ENCODE data around the gene CSNK2A3. TPM values are rescaled to one million over a fixed set of nuclear protein-coding genes. Genes with fewer than 3 reads are reported as not detected.

Gene CSNK2A3
- total and polyA plus RNA-seq, 7 donors = 0.33 to 5.5 (median 1.8) TPM; not detected in 2

- Histone ChIP-seq H3K27me3 (no peaks in the 10 kb centered on the region), H3K4me1 (peaks cover 0 to 37% (median 27%) of the 10 kb centered on the region in 4 donors), H3K27ac (peak overlapping the region in 3 of 4 donors; percentile 65 to 72 (median 70)), H3K36me3 (no peaks in the 10 kb centered on the region), H3K9me3 (no peaks in the 10 kb centered on the region), H3K4me3 (no peak overlapping the region)
- intact Hi-C loops (cut with DNase I) = no loop called here
- DNase-seq = no peak
- TF ChIP-seq POLR2AphosphoS5 (IDR thresholded peaks at IDR 0.05) (no peak), POLR2A (IDR thresholded peaks at IDR 0.05) (no peak), EP300 (IDR thresholded peaks at IDR 0.05) (no peak)
- TF ChIP-seq, protein P1, sequence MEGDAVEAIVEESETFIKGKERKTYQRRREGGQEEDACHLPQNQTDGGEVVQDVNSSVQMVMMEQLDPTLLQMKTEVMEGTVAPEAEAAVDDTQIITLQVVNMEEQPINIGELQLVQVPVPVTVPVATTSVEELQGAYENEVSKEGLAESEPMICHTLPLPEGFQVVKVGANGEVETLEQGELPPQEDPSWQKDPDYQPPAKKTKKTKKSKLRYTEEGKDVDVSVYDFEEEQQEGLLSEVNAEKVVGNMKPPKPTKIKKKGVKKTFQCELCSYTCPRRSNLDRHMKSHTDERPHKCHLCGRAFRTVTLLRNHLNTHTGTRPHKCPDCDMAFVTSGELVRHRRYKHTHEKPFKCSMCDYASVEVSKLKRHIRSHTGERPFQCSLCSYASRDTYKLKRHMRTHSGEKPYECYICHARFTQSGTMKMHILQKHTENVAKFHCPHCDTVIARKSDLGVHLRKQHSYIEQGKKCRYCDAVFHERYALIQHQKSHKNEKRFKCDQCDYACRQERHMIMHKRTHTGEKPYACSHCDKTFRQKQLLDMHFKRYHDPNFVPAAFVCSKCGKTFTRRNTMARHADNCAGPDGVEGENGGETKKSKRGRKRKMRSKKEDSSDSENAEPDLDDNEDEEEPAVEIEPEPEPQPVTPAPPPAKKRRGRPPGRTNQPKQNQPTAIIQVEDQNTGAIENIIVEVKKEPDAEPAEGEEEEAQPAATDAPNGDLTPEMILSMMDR (IDR thresholded peaks at IDR 0.05) = no peak
- 78 to 90% methylated on average over 2 of the region's 2 CpGs for WGBS, 2 donors
Measured at GRCh38 chr11:11397036-11397415, 44.0 kb upstream of the CSNK2A3 start.

DNA sequence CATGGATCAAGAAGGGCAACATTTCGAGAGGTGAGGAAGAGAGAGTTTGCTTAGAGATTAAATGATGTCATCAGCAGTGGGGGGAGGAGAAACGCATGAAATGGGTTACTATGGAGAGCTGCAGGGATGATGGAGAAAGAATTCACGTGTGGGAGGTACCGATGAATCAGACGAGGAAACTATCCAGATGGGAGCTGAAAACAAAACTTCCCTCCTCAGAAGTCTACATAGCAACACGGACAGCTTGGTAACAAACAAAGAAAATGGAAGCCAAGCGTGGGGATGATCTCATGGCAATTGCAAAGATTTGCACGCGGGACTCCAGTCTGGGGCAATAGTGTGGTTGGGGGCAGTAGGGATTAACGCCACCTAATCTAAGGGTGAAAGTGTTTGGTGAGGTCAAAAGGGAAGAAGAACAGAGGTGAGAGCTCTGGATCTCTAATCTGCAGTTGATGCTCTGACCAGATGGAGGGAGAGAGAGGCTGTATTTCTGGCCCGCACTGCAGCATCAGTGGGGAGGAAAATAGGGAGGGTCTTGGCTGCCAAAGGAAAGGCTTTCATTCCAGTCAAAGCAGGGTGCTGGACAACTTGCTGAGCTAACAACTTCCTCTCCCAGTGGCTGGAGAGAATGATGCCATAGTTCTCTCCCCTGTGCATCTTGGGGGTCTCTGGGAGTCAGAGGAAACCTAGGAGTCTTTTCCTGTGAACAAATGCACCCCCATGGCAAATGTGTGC lies 43.4 kb upstream of the CSNK2A3 start:
- no peak for DNase-seq
- Histone ChIP-seq H3K4me3 (peak overlapping the region in 1 of 4 donors; percentile 11), H3K27ac (peak overlapping the region in 3 of 4 donors; percentile 65 to 72 (median 70)), H3K27me3 (no peaks in the 10 kb centered on the region), H3K4me1 (peaks cover 0 to 37% (median 27%) of the 10 kb centered on the region in 4 donors), H3K36me3 (no peaks in the 10 kb centered on the region), H3K9me3 (no peaks in the 10 kb centered on the region)
- intact Hi-C loops (cut with DNase I) = no loop called here
- TF ChIP-seq, protein P1 (IDR thresholded peaks at IDR 0.05) = no peak
- no peak for TF ChIP-seq POLR2A (IDR thresholded peaks at IDR 0.05)
- peak in 2 of 4 donors; percentile 41 to 48 for TF ChIP-seq POLR2AphosphoS5 (IDR thresholded peaks at IDR 0.05)
- 67 to 68% methylated on average over 11 of the region's 11 CpGs for WGBS, 2 donors

GRCh38 chr11:11395126-11395525 lies 42.1 kb upstream of the CSNK2A3 start:
- Histone ChIP-seq H3K4me1 (peaks cover 0 to 34% (median 26%) of the 10 kb centered on the region in 4 donors), H3K36me3 (no peaks in the 10 kb centered on the region), H3K27ac (peak overlapping the region in 1 of 4 donors; percentile 72), H3K4me3 (no peak overlapping the region), H3K9me3 (no peaks in the 10 kb centered on the region), H3K27me3 (no peaks in the 10 kb centered on the region)
- 90 to 92% methylated on average over 2 of the region's 2 CpGs for WGBS, 2 donors
- intact Hi-C loops (cut with DNase I) = no loop called here
- DNase-seq = no peak
- no peak for TF ChIP-seq POLR2AphosphoS5 (IDR thresholded peaks at IDR 0.05)

DNA sequence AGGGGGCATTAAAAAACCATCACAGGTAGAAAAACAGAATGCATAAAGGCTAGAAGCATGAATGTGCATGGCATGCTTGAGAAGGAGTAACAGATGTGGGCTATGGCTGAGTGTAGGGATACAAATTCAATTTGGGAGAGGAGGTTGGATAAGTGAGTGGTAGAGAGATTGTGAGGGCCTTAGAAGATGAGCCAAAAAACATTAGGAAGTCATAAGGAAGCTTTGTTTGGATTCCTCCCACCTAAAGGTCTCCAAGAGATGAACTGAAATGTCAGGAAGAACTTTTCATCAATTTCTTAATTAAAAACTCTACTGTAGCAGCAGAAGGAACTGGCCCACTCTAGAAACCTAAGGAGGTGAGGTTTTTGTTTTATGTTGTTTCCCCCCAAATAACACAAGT lies 41.2 kb upstream of the CSNK2A3 start:
- H3K4me1 ChIP-seq = peaks cover 0 to 39% (median 26%) of the 10 kb centered on the region in 4 donors
- DNase-seq = no peak
- intact Hi-C loops (cut with DNase I) = no loop called here
- no peak overlapping the region for H3K4me3 ChIP-seq
- H3K27ac ChIP-seq = no peak overlapping the region
- TF ChIP-seq, protein P1 (IDR thresholded peaks at IDR 0.05) = no peak
- TF ChIP-seq EP300 (IDR thresholded peaks at IDR 0.05) (no peak), POLR2AphosphoS5 (IDR thresholded peaks at IDR 0.05) (no peak), POLR2A (IDR thresholded peaks at IDR 0.05) (no peak)
- H3K36me3 ChIP-seq = no peaks in the 10 kb centered on the region
- no peaks in the 10 kb centered on the region for H3K27me3 ChIP-seq
- H3K9me3 ChIP-seq = no peaks in the 10 kb centered on the region

GRCh38 chr11:11391796-11392463 lies 38.9 kb upstream of the CSNK2A3 start:
- no peak for DNase-seq
- no peak for TF ChIP-seq POLR2A (IDR thresholded peaks at IDR 0.05)
- TF ChIP-seq, protein P1 (IDR thresholded peaks at IDR 0.05) = no peak
- no peak for TF ChIP-seq EP300 (IDR thresholded peaks at IDR 0.05)
- TF ChIP-seq POLR2AphosphoS5 (IDR thresholded peaks at IDR 0.05) = peak in 1 of 4 donors; percentile 29
- Histone ChIP-seq H3K36me3 (no peaks in the 10 kb centered on the region), H3K4me1 (peaks cover 0 to 43% (median 27%) of the 10 kb centered on the region in 4 donors), H3K27me3 (no peaks in the 10 kb centered on the region), H3K9me3 (no peaks in the 10 kb centered on the region), H3K27ac (peak overlapping the region in 3 of 4 donors; percentile 24 to 63 (median 32)), H3K4me3 (no peak overlapping the region)
- intact Hi-C loops (cut with DNase I) = no loop called here
- WGBS, 2 donors = 47 to 74% methylated on average over 13 of the region's 13 CpGs

Data from sigmoid colon (tissue), 7 donors.